Measurements from ENCODE around the gene UBR4.

Gene UBR4

GRCh38 chr1:19087737-19088594, 122.1 kb downstream of the UBR4 start:
- DNase-seq, result no peak

- DNase-seq, result no peak
Measured at GRCh38 chr1:19087017-19087736, 122.9 kb downstream of the UBR4 start.

- no peak for DNase-seq
Measured at GRCh38 chr1:19086176-19086875, 123.7 kb downstream of the UBR4 start.

DNA sequence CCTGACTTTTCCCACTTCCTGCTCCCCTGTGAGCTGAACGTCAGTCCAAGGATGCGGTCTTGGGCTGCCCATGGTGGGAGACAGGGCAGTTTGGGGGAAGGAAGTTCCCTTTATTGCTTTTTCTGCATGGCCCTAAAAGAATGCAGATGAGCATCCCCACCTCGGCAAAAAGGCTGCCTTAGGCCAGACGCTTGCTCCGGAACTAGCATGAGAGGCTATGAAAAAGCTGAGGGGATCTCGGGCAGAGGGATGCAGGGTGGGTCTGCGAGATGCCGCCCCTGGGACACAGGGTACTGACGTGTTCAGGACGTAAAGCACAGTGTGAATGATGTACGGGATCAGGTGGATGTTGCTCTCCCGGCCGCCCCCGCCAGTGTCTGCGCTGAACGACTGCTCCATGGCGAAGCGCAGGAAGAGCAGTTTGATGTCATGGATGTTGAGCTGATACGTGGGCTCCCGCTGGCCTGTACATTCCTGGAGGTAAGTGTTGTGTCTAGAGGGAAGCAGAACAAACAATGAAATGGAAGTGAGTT, 125.8 kb downstream of the UBR4 start:
- DNase-seq, result no peak

- DNase-seq, result no peak
Measured at GRCh38 chr1:19083081-19083480, 127.0 kb downstream of the UBR4 start.

DNA sequence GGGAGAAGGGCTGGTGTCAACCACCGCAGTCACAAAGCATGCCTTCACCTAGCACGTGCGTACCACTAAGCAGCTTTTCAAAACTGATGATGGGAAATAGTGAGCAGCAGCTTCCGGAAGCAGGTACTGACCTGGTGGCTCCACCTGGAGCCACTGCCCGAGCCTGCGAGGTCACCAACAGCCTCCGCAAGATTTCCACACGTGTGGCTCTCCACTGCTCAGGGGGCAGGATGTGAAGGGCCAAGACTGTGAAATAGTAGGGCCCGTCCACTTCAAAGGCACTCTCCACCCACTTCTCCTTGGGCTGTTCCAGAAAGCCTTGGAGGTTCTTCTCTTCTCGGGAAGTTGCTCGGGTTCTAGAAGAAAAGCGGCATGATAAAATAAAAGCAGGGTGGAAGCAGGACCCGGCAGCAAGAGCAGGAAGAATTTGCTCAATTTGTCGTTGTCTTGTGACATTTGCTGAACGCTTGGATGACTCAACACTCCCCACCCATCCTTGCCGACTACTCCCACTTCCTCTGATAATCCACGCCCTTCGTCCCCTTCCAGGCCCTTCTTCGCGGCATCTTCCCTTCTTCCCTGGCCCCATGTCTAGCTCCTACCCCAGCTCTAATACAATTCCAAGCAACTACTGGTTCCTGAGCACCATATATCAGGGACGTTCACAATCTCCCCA, 128.7 kb downstream of the UBR4 start:
- DNase-seq, result no peak

DNA sequence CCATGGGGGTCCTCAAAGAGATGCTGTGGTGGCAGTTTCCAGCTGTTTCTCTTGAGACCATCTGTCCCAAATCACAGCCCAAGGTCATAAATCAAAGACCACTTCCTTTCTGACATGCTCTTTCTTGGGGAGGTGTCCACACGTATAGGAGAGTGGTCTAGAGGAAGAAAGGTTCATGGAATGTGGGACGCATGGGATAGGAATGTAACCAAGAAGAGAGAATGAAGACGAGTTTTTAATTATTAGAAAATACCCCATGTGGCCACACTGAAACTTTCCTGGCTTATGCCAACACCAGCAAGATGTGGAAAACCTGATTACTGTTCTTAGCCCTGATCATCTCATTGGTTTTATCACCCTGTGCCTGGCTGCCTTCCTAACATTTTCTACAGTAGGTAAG, 129.3 kb downstream of the UBR4 start:
- no peak for DNase-seq

DNA sequence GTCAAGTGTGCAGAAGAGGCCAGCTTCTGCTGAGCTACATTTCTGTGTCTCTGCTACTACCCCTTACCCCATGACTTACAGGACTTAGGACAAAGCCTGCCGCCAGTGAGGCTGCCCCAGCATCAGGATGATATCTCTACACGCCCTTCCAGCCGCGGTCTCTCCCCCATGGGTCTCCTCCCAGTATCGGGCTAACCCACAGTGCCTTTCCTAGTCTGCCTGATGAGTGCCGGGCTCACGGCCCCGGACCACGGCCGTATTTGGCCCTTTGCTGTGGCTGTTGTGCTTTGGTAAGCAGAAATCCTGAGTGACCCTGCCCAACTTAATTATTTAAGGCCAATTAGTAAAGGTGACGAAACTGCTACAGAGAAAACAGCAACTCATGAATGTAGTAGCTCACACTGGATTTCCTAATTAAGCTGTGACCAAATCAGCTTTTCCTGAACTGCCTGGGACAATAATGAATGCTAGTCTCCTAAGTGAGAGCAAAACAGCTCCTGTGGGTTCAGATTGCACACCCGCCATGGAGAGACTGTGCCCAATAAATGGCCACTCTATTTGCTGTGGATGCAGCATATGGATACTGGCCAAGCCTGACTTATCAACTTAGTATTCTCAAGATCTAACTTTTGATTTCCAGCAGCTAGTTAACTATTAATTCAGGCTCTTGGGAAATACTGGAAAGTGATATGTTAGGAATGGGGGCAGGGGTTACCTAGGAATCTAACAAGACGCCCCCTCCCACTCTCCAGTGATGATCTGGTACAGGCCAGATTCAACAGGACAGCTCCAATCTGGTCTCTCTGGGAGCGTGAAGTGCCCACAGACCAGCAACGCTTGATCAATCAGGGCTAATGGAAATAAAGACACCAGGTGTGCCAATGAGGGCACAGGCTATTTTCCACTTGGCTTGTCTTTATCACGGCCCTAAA, 130.3 kb downstream of the UBR4 start:
- no peak for DNase-seq

DNA sequence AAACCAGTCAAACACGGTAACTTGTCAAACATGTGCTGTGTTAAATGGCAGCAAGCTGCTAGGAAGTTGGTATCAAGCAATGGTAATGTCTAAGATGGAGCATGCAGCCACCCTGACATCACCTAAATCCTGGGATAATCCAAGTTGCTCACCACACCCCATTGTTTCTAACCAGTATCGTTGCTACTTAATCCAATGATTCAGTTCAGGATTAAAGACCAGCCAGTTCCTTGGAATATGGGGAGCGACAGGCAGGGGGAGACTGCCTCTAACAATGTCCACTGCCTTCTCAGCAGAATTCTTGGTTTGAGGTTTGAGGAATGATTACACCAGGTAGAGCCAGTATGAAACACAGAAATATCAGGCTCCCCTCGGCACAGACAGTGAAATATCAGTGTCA, 131.5 kb downstream of the UBR4 start:
- no peak for DNase-seq

DNA sequence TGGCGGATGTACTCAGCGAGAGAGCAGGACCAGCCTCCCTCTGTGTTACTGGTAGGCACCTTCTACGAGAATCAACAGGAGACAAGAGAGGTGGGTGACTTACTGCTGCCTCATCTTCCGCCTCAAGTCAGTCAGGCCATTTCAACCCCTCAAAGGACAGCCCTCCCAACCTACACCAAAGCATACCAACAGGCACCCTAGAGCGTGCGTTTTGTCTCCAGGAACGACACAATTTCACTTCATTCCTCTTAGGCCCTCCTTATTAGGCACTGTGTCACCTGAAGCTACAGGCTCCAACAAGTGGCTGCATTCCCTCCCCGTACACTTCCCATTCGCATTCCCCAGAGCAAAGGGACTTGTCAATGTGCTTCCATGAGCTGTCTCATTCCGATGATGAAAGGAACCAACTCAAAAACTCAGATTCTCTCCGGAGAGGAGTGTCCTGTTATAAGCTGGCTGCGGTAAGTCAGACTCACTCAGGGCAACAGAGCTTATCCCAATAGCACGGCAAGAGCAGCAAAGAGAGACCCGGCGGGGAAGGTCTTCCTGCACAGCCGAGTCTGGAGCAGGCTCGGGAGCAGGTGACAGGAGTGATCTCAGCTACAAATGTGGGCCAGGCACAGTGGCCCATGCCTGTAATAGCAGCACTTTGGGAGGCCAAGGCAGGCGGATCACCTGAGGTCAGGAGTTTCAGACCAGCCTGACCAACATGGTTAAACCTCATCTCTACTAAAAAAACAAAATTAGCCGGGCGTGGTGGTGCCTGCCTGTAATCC, 133.0 kb downstream of the UBR4 start:
- DNase-seq, result no peak

GRCh38 chr1:19074902-19075721, 135.0 kb downstream of the UBR4 start:
- DNase-seq, result peak; percentile 29

- no peak for DNase-seq
Measured at GRCh38 chr1:19074361-19074901, 135.6 kb downstream of the UBR4 start.

DNA sequence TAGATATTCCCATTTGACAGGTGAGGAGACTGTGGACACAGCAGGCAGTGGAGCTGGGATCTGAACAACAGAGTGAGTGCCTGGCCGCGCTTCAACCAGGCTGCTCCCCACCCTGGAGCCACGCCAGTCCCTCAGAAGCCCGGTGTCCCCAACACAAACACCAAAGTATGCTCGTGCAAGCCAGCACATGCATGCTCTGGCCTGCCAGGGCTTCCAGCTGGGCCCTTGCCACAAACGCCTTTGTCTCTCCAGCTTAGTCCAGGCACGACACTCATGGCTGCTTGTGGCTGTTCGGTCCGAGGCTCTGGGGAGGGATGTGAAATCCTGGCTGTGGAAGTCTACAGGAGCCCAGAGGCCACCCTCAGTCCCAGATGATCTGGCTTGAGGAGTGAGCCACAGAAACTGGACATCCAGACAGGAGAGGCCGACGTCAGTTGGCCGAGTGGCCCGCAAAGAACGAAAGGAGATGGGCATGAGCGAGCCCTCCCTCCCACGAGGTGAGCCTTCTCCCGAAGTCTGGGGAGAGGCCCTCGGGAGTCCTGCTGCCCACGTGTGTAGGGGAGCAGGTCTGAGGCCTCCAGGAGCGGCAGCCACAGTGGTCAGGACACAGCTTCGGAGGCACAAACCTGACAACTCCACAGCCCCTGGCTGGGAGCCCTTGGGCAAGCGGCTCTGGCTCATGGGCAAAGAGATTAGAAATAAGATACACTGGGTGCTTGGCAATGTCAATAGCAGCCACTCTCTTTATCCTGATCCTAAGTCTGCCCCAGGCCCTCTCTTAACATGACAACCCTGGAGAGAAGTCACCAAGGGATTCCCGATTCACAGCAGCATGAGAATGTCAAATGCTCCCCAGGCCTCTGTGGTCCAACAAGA, 136.5 kb downstream of the UBR4 start:
- DNase-seq, result peak; percentile 36

GRCh38 chr1:19072285-19072981, 137.6 kb downstream of the UBR4 start:
- no peak for DNase-seq

DNA sequence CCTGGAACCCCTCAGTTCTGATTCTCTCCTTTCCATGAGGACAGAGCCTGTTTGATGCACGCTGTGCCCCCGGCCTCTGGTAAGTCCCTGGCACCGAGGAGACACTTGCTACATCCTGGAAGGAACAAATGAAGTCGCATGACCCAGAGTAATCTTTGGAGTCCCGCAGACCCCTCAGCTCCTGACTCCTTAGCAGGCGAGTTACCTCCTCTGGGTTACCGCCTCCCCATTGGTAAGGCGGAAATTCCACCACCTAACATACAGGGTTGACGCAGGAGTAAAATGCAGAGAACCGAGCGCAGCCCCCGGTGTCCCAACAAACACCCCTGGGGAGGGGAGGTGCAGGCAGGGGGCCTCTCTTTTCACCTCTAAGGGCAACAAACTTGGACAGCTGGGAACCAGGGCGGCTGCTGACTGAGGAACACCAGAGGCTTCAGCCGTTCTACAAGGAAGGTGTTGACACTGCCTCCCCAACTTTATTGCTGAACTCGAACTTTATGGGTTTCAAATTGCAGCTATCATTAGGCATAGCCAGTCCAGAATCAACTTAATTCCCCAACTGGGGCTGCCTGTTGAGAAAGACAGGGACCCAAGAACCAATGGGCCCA, 138.3 kb downstream of the UBR4 start:
- no peak for DNase-seq

- DNase-seq, result no peak
Measured at GRCh38 chr1:19070891-19071621, 139.0 kb downstream of the UBR4 start.

DNA sequence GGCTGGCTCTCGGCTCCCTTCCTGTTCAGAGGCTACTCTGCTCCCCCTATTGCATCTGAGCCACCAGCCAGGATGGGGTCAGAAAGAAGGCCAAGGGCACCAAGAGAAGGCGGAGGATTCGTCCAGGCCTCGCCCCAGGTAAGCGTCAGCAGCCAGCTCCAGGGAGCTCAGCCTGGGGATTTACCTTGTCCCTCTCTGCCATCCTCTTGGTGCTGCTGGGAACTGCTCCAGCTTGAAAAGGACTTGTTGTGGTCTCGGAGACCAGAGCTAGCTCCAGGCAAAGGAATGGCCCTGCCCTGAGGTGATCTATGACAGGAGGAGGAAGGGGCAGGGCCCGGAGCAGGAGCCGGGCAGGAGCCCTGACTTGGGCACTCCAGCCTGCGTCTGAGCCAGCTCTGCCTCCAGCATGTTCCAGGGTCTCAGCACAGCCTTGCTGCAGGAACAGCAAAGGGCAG, 139.8 kb downstream of the UBR4 start:
- DNase-seq, result no peak
